HG02885 (cell line): Measurements from ENCODE around the gene KIRREL1.

Experiments
- ATAC-seq: cut with Tn5 transposase; IDR thresholded peaks from one replicate; pipeline ENCODE4 v1.9.1; 2021; ENCODE audit warnings: mild to moderate bottlenecking; ENCODE audit not compliant: unreplicated experiment, poor library complexity

Gene KIRREL1

DNA sequence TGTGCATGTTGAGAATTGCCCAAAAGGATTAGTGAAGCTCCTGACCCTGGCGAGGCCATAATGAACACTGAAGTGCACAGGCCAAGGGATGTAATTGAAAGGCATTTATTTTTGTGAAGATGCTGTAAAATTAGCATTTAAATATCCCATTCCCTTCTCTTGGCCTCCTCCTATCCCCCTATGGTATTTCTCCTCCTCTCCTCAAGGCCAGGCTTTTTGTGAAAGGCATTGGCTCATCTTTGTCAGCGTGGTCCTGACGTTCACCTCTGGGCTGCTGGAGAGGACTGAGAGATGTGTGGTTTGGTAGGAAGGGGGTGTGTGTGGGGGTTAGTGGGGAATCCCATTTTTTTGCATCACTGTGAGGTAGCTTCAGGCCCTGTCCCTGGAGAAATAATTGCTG, 105.7 kb downstream of the KIRREL1 start:
- no peak for ATAC-seq

DNA sequence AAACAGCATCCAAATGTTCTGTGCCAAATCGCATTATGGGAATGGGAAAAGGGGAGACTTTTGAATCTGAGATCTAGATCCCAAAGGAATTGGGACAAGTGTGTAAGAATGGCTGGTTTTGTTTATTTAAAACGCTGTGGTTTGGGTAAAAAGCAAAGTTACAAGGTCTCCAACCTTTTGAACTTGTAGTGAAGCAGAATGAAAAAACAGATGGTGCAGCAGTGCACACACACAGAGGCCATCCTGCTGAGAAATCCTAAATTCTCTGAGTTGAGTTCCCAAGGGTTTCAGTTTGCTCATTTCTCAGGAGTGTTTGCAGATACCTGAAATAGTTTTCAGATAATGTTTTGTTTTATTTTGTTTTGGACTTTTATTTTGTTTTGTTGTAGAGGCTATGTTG, 107.1 kb downstream of the KIRREL1 start:
- ATAC-seq: no peak

- ATAC-seq: no peak
These were observed 108.0 kb downstream of the KIRREL1 start for GRCh38 chr1:158101455-158101854.

- no peak for ATAC-seq
These were observed 108.5 kb downstream of the KIRREL1 start for GRCh38 chr1:158101927-158102326.

- ATAC-seq: no peak
These were observed 109.6 kb downstream of the KIRREL1 start for GRCh38 chr1:158102881-158103674.

DNA sequence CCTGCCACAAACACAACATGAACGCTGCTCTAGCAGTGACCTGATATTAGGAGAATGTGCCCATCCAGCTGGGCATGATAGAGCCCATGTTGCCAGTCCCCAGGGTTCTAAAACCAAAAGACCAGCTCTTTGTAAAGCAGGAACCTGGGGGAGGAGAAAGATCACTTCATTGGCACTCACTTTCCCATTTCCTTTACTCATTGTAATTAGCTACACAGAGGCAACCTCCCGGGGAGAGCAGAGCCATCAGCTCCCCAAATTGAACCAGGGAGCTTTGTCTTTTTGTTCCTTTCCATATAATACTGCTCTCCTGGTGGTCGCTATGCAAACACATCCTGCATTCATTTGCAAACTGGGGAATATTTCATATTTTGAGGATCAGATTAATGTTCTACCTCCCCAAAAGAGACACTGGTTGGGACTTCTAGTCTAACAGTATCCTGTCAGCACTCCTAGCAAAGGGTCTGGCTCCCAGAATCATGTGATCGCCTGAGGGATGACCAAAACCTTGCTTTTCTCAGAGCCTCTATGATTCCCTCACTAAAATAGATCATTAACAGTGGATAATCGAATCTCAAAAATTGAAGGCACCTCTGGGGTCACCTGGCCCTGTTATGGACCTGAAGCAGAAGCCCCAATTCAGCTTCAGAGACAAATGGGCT, 110.5 kb downstream of the KIRREL1 start:
- ATAC-seq: no peak

GRCh38 chr1:158104891-158105290, 111.4 kb downstream of the KIRREL1 start:
- no peak for ATAC-seq

DNA sequence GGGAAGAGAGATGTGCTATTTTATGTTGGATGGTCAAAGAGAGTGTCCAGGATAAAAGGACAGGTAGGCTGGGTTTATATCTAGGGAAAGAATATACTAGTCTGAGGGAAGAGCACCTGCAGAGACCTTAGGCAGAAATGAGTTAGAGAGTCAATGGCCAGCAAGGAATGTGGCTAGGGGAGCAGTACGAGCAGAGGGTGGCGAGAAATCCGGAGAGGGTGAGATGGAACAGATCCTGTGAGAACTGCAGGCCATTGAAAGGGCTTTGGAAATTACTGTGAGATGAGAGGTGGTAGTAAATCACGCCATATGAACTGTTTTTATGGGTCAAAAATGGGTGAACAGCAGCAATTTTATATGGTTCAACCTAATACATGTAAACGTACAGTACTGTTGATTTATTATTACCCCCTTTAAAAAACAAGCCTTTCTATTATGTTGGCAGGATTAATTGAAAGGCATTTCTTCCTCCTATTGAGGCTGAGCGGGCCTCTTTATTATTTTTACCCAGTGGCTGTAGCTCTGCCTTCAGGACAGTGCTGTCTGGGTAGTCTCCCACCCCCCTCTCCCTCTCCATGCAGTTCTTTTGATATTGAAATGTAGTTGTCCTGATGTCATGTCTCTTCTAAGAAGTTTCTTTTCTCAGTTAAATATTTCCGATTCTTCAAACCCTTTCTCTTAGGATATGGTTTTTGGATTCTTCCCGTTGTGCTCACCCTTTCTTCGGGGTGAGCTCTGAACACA, 112.1 kb downstream of the KIRREL1 start:
- no peak for ATAC-seq

DNA sequence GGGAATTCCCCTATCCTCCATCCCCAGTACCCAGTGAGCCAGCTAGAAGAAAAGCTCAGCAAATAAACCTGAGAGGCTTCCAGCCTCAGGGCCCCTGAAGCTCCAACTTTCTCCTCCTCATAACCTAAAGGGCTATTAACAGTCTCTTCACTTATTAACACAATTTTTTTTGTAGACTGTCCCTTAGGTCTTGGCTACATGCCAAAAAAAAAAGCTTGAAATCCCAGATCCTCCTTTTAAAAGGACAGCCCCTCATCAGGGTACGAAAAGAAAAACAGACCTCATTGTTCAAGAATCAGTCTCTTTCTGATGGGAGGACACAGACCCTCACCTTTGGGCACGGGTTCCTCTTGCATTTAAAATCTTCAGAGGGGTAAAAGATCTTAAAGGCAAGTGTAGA, 114.5 kb downstream of the KIRREL1 start:
- ATAC-seq: no peak

DNA sequence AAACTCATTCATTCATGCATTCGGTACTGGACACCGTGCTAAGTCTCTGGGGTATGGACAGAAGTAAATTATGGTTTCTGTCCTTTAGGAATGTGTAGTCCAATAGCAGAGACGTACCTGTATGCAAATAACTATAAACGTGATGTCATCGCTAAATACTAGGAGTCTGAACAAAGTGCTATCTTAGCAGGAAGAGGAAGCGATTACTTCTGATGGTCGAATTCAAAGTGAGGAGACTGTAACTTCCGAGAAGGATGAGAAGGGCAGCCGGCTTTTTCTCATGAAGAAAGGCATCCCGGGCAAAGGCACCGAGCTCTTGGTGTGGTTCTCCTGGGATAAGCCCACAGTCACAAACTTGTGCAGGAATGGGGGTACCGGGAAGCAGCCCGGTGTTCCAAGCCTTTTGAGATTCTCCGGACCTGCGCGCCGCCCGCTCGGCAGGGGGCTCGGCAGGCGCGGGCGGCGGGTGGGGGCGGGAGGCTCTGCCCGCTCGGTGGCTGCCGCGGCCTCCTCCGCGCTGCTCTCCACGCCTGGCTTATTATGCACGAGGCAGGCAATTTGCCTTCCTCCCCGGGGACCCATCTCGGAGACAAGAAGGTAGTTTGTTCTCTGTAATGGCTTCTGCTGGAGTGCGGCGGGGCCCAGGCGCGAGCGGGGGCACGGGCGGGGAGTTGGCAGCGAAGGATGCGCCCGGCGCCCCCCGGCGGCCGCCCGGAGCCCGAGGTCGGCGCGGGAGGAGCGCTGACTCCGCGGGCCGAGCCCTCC, 119.7 kb downstream of the KIRREL1 start:
- ATAC-seq: no peak

DNA sequence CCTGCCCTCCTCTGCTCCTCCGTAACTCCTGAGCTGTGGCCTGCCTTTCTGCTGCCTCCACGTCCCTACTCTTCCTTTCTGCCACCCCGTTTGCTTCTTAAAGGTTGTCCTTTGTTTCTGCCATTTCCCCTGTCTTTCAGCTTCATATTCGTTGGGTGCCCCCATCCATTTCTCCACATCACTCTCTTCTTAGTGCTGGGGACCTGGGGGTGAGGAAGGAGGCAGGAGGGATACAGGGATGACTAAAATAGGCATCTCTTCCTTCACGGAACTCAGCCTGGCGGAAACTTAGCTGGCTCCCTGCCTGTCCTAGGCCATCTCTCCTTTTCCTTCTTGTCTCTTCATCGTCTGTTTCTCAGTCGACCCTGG, 120.3 kb downstream of the KIRREL1 start:
- ATAC-seq: no peak

DNA sequence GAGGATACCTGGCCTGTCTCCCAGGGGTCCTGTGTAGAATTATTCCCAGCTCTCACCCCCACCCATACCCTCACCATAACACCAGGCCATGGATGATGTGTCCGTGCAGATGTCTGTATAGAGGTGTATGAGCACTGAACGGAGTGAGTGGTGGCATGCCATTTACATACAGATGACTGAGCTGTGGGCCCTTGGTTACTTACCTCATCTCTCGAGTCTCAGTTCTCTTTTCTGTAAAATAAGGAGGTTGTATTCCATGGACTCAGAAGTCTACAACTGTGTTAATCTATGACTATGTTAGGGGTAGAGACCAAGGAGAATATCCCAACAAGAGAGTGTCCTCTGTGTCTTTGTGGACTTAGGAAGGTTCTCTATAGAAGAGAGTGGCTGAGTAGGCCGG, 121.7 kb downstream of the KIRREL1 start:
- ATAC-seq: peak; percentile 87

DNA sequence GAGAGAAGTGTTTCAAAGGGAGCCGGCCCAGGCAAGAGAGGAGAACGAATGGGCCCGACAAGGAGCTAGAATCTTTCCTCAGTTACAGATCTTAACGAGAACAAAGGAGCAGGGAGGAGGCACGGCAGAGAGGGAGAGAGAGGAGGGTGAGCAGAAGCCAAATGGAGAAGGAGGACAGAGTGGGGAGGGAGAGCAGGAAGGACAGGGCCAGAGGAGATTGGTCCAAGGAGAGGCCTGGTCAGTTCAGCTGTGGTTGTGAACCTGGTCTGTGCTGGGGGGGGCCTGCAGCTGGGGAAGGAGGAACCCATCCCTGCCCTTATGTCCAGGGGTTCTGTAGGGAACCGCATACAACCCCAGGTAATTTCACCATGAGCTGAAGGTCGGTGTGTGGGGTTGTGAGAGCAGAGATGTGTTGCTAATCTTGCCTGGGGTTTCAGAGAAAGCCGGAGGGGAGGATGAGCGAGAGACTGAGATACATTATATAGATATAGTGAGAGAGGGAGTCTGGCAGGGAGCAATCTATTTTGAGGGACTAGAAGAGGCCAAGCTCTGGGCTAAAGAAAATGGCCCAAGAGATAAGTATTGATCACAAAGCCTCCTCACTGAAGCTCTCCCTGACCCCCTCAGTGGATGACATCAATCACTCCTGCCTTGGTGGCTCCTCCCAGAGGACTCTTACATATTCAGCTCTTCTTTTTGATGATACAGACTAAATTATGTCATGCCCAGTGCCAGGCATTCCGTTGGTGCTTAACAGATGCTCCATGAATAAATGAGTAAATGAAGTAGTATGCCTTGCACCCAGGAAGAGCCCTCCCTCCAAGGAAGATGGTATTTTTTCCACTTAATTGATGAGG, 123.1 kb downstream of the KIRREL1 start:
- no peak for ATAC-seq

GRCh38 chr1:158117854-158118704, 124.6 kb downstream of the KIRREL1 start:
- no peak for ATAC-seq

GRCh38 chr1:158118713-158119402, 125.4 kb downstream of the KIRREL1 start:
- ATAC-seq: no peak

- ATAC-seq: no peak
These were observed 126.7 kb downstream of the KIRREL1 start for GRCh38 chr1:158119976-158120653.

GRCh38 chr1:158121604-158122254, 128.3 kb downstream of the KIRREL1 start:
- no peak for ATAC-seq
